RCC 7860 (cell line): Measurements from ENCODE around the gene MCIDAS.

Experiments
- DNase-seq: peaks from one replicate; pipeline ENCODE4 v3.0.0-alpha.2; 2015; ENCODE audit warnings: low spot score
- FAIRE-seq: peaks from 2 replicates; lab custom pipeline; 2012; peaks lifted over from hg19 to GRCh38; lab: Jason Lieb, UNC

Gene MCIDAS

DNA sequence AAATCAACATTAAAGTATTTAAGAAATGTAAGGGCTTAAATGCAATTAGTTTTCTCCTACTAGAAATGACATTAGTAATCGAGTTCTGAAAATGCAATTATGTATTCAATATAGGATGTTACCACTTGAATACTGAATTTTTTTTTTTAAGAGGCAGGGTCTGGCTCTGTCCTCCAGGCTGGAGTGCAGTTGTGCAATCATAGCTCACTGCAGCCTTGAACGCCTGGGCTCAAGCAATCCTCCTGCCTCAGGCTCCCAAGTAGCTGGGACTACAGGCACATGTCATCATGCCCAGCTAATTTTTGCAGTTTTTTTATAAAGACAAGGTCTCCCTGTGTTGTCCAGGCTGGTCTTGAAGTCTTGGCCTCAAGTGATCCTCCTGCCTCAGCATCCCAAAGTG lies 55.6 kb downstream of the MCIDAS start:
- no peak for FAIRE-seq
- no peak for DNase-seq
